Activated naive CD4-positive, alpha-beta T cell treated with anti-CD3 and anti-CD28 coated beads, Interleukin-2, amount 50 U/mL, for 16 hours (primary cell): ENCODE data around the gene HCAR3.
"Not testable (repeated sequence)": the region's sequence is repeated elsewhere in the genome, so short reads cannot be mapped to it uniquely, and the experiment has no call there.

Source experiments
- DNase-seq: peaks from one replicate; pipeline ENCODE4 v3.0.0-alpha.2; 2020

The HCAR3 gene

DNA sequence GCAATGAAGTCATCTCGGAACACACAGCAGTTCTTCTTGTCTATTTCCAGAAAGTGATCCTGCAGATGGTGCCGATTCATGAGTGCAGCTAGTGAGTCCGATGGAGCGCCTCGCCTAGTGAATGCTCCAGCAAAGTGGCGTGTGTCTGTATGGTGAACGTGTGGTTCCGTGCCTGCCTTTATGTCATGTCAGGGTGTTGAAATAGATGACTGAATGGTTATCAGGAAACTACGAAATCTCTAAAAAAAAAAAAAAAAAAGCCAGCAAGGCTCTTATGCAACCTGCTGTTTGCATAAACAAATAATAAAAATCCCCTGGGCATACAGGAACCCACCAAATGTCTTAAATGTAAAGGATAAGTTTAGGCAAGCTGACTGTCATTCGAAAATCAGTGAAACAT, at the start of gene HCAR3:
Gene HCAR3, minus strand, starts transcription at position 154 of the 400 bp plus-strand sequence. Its CDS starts 74 bp downstream, at position 80.
- not testable (repeated sequence) for DNase-seq

DNA sequence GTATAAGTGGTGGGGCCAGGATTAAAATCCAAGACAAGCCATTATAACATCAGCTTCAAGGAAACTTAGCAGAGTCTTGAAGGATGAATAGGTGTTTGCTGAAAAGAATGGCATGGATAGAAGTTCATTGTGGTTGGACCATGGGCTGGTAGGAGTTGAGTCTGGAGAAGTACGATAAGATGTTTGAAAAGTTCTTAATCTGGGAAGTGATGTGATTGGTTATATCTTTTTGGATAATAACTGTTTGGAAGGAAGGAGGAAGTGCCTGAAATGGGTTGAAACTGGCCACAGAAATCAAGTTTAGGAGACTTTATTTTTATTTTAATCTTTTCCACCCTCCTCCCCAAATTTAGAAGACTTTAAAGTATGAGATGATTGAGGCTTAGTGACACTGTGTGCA, 41.0 kb upstream of the HCAR3 start:
- no peak for DNase-seq

DNA sequence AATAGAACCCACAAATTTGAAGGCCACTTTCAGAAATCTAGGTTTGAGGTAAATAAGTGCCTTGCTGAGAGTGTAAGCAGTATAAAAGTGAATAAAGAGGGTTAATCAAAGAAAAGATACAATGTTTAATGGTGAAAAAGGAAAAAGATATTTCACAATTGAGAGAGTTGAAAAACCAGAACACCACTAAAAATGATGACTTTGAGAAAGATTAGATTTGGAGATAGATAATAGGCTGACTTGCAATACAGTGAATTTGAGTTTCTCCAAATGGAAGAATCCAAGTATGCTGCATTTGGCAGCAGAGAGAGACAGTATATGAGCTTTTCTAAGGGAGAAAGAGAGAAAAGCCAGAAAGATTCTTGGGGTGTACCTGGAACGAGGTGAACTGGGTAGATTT, 38.2 kb upstream of the HCAR3 start:
- DNase-seq, result no peak

DNA sequence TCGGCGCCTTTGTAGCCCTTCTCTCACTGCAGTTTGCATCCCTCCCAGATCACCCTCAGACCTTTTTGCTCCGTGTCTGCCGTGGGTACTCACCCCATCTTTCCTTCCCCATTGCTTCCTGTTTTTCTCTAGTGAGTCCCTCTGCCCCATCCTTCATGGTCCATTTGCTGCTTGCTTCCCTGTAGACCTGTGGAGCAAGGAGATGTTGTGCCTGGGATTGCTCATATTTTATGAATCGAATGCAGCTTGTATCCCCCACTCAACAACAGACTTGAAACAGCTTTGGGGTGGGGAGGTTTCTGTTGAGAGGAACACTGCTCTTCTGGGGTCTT, 36.7 kb upstream of the HCAR3 start:
- DNase-seq, result no peak

DNA sequence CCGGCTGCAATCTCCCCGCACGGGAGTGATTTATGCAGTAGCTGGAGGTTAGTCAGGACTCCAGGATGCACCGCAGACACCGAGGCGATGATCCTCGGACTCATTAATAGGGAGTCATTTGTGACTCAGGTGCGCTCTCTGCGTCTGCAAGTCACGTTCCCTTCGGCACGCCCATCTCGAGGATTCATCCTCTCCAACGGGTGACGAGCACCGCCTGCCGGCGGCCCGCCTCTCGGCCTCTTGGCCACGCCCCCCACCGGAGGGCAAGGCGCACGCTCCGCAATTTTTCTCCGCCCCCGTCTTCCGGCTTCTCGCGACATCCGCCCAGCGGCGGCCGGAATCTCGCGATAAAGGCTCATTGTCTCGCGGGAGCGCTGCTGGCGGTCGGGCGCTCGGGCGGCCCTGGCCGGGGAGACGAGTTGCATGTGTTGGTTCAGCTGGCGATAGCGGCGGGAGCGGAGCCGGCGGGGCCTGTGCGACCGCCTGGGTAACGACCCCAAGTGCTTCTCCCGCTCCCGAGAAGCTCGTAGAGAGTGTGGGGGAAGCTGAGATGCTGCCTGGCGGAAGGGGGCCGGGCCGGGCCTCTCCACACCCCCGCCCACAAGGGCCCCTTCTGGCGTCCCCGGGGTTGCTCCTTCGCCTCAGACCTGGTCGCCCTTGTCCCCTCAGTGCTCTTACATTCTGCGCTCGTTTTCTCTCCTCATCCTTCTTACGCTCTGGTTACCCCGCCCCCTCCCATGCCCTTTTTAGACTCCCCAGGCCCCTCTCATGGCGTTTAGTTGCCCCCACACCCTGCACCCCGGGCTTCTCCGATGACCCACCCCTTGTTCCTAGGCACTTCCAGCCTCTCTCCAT, 36.1 kb upstream of the HCAR3 start, which contains the start of gene DENR:
Gene DENR, plus strand, starts transcription at position 361 of the 855 bp plus-strand sequence. CDS start 878 bp downstream, outside the sequence.
- DNase-seq, result peak; percentile 99

DNA sequence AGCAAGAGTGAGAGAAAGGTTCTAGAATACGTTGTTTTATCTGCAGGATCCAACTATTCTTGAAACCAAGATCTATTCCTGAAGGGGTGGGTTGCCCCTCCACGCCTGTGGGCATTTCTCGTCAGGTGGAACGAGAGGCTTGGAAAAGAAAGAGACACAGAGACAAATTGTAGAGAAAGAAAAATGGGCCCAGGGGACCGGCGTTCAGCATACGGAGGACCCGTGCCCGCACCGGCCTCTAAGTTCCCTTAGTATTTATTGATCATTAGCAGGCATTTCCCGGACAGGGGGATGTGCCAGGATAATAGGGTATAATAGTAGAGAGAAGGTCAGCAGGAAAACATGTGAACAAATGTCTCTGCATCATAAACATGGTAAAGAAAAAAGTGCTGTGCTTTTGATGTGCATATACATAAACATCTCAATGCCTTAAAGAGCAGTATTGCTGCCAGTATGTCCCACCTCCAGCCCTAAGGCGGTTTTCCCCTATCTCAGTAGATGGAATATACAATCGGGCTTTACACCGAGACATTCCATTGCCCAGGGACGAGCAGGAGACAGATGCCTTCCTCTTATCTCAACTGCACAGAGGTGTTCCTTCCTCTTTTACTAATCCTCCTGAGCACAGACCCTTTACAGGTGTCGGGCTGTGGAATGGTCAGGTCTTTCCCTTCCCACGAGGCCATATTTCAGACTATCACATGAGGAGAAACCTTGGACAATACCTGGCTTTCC, 34.3 kb upstream of the HCAR3 start:
- not testable (repeated sequence) for DNase-seq

DNA sequence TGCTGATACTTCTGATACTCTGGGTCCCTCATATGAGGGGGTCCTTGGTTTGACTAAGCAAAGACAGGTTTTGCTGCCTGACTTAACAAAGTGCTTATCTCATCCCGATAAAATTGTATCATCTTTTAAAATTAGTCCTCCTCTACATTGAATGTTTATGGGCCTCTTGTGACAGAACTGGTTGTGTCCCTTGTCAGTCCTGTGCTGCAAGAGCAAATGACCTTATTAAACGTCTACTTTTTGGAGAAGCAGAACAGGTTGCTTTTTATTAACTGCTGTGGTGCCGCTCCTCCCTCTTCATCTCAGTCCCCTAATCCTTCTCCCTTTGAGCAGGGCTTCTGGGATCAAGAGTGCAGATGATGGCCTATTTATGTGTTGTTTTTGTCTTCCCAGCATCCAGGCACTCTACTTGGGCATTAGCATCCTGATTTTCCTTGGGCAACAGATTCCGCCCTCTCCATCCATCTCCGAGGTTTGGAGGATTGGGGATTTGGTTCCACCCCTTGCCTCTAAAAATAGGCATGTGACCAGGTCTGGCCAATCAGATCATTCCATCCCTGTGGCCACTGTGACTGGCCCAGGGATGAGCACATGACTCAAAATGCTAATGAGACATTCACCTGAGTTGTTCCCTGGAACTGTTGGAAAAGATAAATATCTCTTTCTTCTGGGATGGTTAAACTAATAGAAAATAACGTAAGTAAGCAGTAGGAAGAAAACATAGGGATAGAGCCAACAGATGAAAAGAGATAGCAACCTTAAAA, 33.1 kb upstream of the HCAR3 start:
- no peak for DNase-seq

DNA sequence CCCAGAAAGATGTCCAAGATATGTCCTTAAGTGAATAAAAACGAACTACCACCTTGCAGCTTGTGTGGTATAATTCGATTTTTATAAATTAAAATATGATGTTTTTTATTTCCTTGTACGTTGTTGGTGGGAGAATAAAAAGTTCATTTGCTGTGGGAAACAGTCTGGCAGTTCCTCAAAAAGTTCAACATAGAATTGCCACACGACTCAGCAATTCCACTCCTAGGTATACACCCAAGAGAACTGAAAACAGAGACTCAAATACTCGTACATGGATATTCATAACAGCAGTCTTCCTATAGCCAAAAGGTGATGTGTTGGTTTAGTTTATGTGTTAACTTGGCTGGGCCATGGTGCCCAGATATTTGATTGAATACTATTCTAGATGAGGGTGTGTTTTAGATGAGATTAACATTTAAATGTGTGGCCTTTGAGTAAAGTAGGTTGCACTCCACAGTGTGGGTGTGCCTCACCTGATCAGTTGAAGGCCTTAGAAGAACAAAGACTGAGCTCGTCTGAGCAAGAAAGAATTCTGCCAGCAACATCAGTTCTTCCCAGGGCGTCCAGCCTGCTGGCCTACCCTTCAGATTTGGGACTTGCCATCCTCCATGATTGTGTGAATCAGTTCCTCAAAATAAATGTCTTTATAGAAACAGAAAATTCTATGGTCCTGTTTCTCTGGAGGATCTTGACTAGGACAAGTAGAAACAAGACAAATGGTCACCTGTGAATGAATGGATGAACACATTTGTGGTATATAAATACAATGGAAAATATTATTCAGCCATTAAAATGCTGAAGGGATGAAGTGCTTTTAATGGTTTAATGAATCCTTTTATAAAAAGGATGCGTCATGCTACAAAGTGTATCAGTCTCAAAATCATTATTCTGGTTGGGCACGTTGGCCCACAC, 30.9 kb upstream of the HCAR3 start:
- no peak for DNase-seq

DNA sequence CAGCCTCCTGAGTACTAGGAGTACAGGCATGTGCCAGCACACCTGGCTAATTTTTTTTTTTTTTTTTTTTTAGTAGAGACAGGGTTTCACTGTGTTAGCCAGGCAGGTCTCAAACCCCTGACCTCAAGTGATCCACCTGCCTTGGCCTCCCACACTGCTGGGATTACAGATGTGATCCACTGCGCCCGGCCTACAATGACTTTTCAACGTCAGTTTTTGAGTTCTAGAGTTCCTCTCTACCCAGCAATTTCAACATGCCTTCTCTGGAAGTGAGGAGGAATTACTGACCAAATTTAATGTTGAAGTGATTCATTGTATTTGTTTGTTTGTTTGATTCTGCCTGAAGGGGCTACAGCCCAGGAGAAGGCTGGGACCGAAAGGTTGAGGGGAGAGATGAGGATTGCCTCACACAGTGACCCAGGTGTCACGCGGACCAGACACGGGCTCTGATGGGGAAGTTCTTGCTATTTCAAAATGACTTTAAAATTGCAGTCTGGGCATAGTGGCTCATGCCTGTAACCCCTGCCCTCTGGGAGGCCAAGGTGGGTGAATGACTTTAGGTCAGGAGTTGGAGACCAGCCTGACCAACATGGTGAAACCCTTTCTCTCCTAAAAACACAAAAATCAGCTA, 27.4 kb upstream of the HCAR3 start:
- DNase-seq, result no peak

DNA sequence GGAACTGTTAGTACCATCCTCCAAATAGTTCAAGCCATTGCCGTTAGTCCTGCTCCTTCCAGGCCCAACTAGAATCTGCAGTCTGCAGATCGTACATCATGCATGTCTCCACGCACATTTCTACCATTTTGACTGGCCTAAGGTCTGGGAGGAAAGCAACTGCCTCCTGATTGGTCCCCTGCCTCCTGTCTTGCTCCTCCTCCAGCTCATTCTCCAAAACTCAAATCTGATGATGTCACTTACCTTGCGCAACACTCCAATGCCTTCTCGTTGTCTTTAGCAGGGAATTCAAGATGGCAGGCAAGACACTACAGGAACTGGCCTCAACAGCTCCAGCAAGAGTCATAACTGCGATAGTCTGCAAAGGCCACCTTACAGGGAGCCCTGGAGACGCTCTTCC, 23.7 kb upstream of the HCAR3 start:
- no peak for DNase-seq

DNA sequence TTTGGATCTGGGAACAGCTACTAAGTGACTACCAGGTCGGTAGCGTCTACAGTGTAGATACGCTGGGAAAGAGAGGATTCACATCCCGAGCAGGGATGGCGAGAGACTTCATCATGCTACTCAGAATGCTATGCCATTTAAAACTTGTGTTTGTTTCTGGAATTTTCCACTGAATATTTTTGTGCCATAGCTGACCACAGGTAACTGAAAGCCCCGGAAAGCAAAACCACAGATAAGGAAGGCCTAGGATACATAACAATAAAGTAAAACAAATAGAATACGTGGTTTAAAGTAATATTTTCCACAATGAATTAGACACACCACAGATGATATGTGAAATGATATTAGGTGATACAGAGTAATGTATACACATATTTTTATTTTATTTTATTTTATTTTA, 22.0 kb upstream of the HCAR3 start:
- no peak for DNase-seq

DNA sequence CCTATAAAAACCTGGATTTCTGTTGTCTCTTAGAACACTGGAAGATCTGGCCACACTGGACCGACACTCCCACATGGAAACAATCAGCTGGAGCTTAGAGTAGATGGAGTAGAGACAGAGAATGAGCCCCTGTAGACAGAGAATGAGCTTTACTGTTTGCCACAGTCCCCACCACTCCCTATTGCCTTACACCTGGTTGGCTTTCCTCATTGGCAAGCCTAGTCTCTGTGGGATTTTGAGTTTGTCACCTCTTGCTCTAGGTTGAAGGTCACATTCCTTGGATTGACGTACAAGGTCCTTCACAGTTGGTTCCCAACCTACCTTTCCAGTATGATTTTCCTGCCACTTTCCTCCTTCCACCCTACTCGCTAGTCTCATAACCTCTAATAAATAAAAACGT, 16.0 kb upstream of the HCAR3 start:
- no peak for DNase-seq

DNA sequence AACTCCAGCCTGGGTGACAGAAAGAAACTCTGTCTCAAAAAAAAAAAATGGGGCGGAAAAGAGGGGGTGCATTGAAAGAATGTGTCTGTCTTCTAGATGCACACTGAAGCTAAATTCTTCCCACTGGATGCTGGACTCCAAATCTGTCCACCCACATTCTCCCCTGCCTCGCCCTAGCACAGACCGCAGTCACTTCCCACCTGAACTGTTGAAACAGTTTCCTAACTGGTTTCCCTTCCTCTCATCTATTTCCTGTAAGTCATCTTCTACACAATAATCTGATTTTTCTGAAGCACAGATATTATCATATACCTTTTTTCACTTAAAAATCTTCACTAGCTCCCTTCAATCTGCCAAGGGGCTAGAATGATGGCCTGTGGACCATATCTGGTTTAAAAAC, 15.6 kb upstream of the HCAR3 start:
- peak; percentile 30 for DNase-seq

DNA sequence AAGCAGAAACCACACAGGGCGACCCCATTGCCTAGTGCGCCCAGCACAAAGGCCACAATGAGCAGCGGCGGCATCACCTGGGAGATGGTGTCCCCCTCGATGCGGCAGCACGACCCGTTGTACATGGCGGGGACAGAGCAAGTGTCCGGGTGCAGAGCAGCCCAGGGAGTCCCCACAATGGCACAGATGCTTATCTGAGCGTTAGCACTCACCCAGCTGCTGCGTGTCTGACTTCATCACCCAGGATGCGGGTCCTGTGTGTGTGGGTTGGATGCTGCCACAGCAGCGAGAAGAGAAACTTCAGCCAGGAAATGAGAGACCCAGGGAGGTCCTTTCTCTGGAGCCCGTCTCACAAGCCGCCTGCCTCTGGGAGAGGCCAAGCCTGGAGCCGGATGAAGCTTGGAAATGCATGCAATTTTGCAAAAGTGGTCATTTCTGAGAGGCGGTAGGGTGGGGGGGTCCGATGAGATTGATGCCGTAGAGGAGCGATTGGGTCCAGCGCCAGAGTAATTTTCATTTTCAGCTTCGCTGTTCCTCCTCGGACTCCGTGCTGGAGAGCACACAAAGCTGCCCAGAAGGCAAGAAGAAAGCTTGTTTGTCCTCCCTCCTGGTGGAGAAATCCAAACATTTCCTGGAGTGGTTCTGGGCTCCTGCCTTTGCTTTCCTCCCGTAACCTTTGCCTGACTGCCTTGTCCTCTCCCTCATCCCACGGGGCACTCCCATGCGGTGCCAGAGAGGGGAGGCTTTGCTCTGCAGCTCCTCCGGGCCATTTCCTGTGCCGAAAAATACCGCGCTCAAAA, 13.8 kb upstream of the HCAR3 start, which contains the start of gene HCAR1:
Gene HCAR1, minus strand, starts transcription at position 630 of the 800 bp plus-strand sequence. Its CDS starts 505 bp downstream, at position 125.
- peak; percentile 46 for DNase-seq

DNA sequence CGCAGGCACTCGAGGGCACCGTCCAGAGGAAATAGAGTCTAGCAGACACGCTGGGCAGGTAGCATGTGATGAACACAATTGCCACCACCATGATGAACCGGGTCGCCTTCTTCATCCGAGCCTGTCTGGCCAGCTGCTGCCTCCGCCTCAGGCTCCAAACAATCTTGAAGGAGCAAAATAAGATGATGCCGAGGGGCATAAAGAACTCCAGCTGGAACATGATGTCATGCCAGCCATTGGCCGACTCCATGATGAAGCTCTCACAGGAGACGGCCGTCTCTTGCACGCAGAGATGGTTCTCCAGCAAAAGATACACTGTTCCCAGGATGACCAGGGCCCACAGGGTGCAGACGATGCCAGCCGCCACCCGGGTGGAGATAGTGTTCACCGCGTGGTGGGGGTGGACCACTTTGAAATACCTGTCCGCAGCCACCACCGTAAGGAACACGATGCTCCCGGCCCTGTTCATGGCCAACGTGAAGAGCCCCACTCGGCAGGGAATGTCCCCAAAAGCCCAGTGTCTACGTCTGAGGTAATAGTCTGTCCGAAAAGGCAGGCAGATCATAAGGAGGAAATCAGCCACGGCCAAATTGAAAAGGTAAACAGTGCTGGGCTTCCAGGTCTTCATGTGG, 13.1 kb upstream of the HCAR3 start:
- no peak for DNase-seq

DNA sequence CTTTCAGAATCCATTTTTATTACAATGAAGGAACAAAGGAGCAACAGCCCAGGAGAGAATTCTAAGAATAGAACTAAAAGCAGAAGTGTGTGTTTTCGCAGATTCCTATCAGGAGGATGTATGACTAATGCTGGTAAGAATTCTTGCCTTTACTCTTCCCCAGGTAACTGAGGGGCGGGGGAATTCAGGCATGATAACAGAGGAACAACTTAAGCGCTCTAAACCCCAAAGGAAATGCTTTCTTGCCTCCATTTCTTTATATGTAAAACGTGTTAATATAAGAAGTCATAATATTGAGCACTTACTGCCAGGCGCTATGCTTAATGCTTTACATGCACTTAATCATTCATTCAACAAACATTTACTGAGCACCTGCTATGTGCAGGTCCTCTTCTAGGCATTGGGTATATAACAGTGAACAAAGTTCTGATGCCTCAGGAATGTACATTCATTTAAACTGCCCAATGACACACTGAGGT, 9.5 kb upstream of the HCAR3 start:
- no peak for DNase-seq

DNA sequence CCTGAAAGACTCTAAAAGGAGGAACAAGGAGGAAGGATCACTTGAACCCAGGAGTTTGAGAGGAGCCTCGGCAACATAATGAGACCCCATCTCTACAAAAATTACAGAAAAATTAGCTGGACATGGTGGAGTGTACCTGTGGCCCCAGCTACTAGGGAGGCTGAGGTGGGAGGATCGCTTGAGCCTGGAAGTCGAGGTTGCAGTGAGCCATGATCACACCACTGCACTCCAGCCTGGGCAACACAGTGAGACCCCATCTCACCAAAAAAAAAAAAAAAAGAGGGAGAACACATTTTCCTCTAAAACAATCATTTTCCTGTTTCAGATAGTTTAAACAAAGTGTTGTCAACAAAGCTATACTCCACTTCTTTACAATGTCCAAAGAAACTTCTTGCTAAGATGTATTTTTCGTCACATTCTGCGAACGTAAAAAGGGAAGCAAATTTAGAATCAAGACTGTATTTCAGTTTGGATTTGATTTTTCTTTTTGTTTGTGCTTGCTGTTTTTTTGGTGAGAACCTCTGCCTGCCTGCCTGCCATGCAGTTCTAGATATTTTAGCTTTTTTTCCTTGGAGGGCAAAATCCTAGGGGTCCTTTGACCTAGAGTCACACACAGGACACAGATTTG, 9.0 kb upstream of the HCAR3 start:
- DNase-seq, result no peak

DNA sequence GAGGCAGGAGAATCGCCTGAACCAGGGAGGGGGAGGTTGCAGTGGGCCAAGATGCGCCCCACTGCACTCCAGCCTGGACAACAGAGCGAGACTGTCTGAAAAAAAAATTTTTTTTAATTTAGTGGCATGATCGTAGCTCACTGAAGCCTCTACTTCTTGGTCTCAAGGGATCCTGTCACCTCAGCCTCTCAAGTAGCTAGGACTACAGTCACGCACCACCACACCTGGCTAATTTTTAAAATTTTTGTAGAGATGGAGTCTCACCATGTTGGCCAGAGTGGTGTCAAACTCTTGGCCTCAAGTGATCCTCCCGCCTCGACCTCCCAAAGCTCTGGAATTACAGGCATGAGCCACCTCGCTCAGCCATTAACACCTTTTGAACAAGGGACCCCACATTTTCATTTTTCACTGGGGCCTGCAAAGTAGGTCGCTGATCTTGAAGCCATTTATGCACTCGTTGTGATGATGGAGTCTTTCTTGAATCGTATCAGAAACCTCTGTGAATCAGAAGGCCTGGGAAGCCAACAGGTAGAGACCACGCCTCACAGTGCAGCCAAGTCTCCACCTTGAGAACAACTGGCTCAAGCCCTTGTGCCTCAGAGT, 8.1 kb upstream of the HCAR3 start:
- DNase-seq, result no peak

DNA sequence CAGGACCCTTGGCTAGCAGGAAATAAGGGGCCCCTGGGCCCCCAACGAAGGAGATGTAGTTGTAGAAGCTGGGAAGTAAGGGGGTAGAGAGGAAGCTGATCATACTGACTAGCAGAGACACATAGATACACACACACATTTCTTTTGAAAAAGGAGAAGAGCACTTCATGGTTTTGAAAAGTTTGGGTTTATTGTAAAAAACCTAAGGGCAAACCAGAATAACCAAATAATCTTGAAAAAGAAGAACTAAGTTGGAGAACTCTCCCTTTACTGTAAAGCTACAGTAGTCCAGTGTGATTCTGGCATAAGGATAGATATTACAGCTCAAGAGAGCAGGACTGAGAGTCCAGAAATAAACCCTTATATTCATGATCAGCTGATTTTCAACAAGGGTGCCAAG, 5.8 kb upstream of the HCAR3 start:
- no peak for DNase-seq
